Measurements from ENCODE around the gene F13B.
"Not testable (repeated sequence)": the region's sequence is repeated elsewhere in the genome, so short reads cannot be mapped to it uniquely, and the experiment has no call there.

The F13B gene

DNA sequence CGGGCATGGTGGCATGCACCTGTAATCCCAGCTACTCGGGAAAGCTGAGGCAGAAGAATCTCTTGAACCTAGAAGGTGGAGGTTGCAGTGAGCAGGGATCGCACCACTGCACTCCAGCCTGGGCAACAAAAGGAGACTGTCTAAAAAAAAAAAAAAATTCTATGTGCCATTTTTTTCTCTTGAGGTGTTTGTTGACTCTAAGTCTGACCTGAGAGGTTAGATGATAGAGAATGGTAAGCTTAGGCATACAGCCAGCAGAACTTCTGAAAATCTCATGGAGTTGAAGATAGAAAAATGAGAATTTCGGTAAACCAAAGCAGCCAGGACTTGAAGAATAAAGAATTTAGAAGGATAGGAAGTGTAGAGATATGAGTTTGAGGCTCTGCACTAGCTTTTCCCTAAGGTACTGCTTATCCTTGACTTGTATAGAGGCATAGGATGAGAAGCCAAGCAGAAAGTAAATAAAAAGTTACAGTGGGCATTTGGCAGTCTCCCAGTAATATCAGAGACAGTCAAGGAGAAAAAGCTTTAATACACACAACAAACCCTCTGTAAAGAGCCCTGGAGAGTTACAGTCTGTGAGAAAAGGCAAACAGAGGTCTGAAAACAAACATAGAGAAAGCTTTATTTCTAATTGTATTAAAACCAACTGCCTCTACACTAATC, 24.3 kb downstream of the F13B start:
- no peak for DNase-seq (ENCODE audit: low spot score)

DNA sequence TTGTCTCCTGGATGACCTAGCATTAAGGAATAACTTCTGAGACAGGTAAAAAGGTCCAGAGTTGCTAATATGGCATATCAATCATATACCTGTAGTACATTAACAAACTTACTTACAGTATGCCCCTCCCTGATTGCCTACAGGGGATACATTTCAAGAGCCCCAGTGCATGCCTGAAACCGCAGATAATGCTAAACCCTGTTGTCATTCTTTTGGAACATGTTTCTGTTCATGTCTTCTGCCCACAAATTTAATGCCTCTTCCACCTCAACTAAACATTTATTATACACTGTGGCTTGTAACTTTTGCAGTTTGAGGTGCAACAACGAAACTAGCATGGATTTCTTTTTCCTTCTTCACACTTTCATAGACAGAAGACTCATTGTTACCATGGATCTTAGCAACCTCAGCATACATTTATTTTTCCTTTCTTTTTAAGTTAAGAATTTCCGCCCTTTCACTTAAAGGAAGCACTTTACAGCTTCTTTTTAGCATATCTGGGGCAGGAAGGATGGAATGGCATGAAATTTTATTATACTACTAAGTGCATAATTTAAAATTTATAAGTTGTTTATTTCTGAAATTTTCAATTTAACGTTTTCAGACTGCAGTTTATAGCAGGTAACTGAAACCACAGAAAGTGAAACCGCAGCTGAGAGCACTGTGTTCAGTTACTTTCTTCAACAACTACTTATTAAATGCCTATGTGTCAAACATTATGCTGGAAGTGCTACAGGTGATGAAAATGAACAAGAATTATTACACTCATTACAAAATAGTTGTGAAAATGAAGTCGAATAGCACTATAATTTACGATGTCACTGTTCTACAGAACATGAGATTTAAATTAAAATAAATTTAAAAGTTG, 25.3 kb downstream of the F13B start:
- DNase-seq (ENCODE audit: low spot score): no peak

DNA sequence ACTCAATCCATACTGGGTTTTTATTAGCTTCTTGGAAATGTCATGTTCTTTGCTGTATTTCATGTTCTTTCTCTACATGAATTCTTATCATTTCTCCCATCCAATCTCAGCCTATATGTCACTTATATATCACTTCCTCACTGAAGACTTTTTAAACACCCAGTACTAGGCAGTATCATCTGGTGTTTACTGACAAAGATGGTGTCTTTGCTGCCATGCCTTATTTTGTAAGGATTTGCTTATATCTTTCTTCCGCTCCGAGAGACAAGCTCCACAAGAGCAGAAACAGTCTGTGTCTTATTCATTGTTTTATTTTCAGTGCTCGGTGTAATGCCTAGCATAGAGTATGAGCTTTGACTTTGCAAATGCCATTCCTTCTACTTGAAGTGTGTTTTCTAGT, 30.2 kb downstream of the F13B start:
- DNase-seq (ENCODE audit: low spot score): no peak

DNA sequence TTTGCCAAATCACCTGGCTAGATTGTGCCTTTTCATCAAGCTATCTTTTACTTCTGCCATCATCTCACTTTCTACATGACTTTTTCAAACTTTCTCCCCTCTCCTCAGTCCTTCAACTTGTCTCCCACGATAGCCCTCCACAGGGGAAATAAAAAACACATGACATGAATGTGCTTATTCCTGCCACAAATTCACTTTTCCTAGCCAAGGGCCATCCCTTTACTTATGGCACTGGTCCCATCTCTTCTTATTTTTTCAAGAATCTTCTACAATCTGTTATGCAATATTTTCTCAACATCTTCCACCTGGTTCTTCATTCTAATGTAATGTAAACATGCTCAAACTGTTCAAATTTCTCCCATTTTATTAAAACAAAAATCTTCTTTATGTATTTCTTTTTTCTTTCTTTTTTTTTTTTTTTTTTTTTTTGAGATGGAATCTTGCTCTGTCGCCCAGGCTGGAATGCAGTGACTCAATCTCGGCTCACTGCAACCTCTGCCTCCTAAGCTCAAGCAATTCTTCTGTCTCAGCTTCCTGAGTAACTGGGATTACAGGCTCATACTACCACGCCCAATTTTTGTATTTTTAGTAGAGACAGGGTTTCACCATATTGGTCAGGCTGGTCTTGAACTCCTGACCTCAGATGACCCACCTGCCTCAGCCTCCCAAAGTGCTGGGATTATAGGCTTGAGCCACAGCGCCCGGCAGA, 32.3 kb downstream of the F13B start:
- peak; percentile 20 for DNase-seq (ENCODE audit: low spot score)

DNA sequence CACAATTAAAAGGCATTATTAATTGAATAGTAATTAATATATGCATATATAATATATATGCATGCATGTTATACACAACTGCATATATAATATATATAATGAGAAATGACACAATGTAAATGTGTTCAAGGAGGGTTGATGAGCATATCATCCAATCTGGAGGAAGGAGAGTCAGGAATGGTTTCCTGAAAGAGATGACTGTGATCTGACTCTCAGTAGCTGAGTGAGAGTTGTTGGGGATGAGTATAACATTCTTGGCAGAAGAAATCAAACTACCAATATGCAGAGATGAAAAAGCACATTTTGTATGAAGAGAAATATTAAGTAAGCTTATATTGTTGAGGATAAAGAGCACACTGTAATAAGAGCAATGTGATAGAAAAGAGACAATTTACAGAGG, 37.3 kb downstream of the F13B start:
- peak; percentile 37 for DNase-seq (ENCODE audit: low spot score)

DNA sequence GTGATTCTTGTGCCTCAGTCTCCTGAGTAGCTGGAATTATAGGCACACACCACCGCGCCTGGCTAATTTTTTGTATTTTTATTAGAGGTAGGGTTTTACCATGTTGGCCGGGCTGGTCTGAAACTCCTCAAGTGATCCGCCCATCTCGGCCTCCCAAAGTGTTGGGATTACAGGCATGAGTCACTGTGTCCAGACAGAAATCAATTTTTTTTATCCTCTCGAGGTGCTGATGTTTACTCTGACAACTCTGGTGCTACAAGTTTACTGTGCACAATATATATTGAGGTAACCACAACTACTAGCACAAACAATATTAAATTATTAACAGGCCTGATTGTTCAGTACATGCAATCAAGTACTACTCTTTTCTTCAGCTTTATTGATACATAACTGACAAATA, 39.7 kb downstream of the F13B start:
- DNase-seq (ENCODE audit: low spot score): no peak

DNA sequence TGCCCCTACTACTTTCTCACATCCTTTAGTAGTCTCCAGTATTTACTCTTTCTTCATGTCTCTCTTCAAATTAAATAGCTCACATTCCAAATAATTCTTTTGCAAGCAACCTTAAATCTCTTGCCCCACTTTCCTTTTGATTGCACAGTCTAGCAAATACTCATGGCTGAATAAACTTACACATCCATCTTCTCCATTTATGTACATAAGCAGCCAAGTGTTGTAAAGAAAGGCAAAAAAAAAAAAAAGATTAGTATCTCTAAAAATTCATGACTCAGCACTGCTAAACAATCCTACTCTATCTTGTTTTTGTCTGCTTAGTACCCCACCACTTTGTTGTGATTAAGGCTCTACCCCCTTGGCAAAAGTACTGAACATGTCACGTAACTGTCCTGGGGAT, 42.6 kb downstream of the F13B start:
- peak; percentile 3 for DNase-seq (ENCODE audit: low spot score)

DNA sequence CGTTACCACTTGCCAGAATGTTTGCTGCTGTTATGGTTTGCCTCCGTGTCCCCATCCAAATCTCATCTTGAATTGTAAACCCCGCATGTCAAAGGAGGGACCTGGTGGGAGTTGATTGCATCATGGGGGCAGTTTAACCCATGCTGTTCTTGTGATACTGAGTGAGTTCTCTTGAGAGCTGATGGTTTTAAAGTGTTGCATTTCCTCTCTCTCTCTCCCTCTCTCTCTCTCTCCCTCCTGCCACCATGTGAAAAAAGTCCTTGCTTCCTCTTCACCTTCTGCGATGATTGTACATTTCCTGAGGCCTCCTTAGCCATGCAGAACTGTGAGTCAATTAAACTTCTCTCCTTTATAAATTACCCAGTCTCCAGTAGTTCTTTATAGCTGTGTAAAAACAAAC, 45.3 kb downstream of the F13B start:
- no peak for DNase-seq (ENCODE audit: low spot score)

DNA sequence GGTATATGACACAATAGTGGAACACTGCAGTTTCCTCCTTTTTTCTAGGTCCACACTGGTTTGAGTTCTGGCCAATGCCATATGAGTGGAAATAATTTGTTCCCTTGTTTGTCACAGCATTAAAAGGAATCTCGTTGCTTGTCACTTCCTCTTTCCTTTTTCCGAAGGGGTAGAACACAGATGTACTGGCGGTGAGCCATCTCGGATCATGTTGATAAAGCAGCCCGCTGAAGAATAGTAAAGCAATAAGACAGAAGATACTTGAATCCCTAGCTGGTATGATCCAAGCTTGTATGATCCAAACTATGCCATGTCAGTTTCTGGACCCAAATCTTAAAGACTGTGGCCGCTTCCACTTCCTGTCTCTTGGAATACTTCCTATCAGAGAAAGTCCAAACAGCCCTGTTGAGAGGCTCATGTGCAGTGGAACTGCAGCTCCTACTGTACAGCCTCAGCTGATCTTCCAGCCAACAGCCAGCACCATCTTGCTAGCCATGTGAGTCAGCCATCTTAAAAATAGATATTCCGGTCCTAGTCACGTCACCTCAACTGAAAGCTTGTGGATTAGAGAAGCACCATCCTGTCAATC, 49.4 kb downstream of the F13B start:
- DNase-seq (ENCODE audit: low spot score): no peak

DNA sequence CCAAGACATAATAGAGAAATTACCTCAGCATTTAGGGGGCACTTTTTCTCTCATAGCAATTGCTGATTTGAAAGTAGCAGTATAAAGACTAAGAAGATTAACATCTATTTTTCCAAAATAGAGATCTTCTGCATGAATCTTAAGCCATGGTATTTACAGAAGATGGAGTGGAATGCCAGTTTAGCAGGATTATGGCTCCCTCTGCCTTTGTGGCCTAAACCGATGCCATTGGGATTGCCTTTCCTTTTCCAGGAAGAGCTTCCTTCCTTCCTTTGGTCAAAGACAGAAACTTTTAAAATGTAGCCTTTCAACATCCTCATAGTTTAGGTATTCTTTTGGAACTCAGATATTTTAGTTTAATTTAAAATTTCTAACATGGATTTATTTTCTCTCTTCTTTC, 50.3 kb downstream of the F13B start:
- DNase-seq (ENCODE audit: low spot score): no peak

DNA sequence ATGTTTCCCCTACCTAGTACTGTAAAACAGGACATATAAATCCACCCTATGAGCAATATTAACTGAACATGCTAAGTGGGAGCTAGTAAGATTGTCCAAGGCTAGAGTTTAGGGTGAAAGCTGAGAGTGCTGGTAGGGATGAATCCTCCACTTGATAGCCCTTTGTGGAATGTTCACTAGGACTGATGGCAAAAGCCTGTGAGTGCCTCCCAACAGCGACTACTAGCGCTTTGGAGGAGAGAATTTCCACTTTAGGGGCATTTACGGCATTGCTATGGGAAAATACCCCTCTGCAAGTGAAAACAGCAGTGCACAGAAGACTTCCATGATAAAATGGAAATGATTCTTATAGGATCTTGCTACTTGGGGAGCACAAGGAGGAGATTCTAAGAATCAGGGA, 53.8 kb downstream of the F13B start:
- no peak for DNase-seq (ENCODE audit: low spot score)

DNA sequence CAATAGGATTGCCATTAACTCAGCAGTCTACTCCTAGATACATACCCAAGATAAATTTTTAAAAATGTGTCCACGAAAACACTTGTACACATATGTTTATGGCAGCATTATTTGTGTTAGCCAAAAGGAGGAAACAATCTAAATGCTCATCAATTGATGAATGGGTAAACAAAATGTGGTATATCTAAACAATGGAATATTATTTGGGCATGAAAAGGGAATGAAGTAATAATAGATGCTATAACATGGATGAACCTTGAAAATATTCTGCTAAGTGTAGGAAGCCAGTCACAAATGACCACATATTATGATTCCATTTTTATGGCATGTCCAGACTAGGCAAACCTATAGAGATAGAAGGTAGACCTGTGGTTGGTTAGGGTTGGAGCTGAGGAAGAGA, 55.4 kb downstream of the F13B start:
- DNase-seq (ENCODE audit: low spot score): no peak

DNA sequence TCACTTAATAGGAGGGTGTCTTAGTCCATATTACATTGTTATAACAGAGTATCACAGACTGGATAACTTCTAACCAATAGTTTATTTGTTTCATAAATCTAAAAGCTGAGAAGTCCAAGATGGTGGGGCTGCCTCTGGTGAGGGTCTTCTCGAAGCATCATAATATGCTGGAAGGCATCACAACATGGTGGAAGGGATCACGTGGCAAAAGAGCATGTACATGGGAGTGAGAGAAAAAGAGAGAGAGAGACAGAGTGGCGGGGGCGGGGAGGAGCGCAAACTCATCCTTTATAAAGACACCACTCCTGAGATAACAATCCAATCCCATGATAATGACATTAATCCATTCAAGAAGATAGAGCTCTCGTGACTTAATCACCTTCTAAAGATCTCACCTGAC, 58.2 kb downstream of the F13B start:
- no peak for DNase-seq (ENCODE audit: low spot score)

DNA sequence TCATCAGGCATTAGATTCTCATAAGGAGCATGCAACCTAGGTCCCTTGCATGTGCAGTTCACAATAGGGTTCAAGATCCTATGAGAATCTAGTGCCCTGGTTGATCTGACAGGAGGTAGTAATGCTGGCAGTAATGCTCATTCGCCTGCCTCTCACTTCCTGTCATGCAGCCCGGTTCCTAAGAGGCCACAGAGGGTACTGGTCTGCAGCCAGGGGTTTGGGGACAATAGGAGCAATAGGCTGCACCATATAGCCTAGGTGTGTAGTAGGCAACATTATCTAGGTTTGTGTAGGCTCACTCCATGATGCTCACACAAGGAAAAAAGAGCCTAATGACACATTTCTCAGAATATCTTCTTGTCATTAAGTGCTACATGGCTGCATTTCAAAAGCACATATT, 63.9 kb downstream of the F13B start:
- no peak for DNase-seq (ENCODE audit: low spot score)

DNA sequence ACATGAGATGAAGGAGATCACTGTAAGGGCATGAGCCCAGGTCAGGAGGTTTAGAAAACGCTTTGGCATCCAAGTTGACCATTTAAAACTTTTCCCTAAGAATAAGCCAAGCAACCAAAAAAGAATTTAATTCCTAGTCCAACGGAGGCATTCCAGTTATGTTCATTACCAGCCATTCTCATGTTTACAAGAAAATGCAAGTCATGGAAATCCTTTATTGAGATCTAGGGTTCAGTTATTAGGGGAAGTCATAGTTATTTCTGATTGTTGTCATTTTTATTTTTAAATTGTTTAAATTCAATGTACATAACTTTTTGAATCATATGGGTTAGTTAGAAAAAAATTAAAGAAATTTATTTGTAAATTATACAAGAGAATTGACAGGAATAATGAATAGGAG, 65.2 kb downstream of the F13B start:
- DNase-seq (ENCODE audit: low spot score): no peak

DNA sequence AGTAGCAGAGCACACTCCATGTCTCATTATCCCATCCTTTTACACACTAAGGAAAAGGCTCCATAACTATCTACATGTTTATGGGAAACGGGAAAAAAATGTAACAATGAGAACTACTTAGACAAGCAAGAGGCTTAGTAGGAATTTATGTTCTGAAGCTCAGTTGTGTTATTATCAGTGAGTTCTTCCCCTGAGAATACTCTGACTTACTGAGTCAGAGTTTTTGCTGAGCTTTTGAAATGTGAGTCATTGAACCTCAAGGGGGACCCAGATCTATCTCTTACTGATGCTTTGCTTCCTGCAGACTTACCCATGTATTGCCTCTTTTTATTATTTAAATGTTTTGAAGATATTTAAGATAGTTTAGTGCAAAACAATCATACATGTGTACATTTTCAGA, 69.6 kb downstream of the F13B start:
- DNase-seq (ENCODE audit: low spot score): peak; percentile 66

DNA sequence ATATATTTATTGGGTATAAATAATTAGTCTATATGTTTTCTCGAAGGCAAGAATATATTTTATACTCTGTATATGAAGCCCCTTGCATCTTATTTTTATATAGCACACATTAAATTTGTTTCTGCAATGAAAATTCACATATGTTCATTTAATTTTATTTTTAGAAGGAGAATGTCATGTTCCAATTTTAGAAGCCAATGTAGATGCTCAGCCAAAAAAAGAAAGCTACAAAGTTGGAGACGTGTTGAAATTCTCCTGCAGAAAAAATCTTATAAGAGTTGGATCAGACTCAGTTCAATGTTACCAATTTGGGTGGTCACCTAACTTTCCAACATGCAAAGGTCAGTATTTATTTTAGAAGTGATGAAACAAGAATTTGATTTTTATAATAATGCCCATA, 73.1 kb downstream of the F13B start:
- DNase-seq (ENCODE audit: low spot score): no peak

DNA sequence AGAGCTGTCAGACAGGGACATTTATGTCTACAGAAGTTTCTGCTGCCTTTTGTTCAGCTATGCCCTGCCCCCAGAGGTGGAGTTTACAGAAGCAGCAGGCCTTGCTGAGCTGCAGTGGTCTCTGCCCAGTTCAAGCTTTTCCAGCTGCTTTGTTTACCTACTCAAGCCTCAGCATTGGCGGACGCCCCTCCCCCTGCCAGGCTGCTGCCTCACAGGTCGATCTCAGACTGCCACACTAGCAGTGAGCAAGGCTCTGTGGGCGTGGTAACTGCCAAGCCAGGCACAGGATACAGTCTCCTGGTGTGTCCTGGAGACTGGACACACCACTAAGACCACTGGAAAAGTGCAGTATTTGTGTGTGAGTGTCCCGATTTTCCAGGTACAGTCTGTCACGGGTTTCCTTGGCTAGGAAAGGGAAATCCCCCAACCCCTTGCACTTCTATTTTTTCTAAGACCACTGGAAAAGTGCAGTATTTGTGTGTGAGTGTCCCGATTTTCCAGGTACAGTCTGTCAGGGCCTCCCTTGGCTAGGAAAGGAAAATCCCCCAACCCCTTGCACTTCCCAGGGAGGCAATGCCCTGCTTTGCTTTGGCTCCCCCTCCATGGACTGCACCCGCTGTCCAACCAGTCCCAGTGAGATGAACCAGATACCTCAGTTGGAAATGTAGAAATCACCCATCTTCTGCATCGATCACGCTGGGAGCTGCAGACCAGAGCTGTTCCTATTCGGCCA, 75.0 kb downstream of the F13B start:
- DNase-seq (ENCODE audit: low spot score): not testable (repeated sequence)
